Dendritic cell treated with granulocyte-macrophage colony-stimulating factor and Interleukin-4, amounts not matched to agents 40 ng/mL and 50 ng/mL, for 4 days (primary cell): ENCODE results near the gene BUB1.

Experiments
- H3K27ac Mint-ChIP-seq: one replicate; pipeline ENCODE4 v1.8.0; 2022; ENCODE audit warnings: mild to moderate bottlenecking, mixed read lengths
- H3K27me3 Mint-ChIP-seq: one replicate; pipeline ENCODE4 v1.8.0; 2022; ENCODE audit warnings: mild to moderate bottlenecking, mixed read lengths
- H3K36me3 Mint-ChIP-seq: one replicate; pipeline ENCODE4 v1.8.0; 2022; ENCODE audit warnings: low read depth, mixed read lengths
- H3K4me1 Mint-ChIP-seq: one replicate; pipeline ENCODE4 v1.8.0; 2022; ENCODE audit warnings: low read depth, mixed read lengths
- H3K4me3 Mint-ChIP-seq: one replicate; pipeline ENCODE4 v1.8.0; 2022; ENCODE audit warnings: mild to moderate bottlenecking, moderate library complexity, mixed read lengths
- H3K9me3 Mint-ChIP-seq: one replicate; pipeline ENCODE4 v1.8.0; 2022; ENCODE audit warnings: mixed read lengths
- intact Hi-C: fragments of 100-400 bp; cut with micrococcal nuclease; formaldehyde crosslinking; loops from one replicate; pipeline ENCODE4 v1.15.0; 2022

BUB1 gene

DNA sequence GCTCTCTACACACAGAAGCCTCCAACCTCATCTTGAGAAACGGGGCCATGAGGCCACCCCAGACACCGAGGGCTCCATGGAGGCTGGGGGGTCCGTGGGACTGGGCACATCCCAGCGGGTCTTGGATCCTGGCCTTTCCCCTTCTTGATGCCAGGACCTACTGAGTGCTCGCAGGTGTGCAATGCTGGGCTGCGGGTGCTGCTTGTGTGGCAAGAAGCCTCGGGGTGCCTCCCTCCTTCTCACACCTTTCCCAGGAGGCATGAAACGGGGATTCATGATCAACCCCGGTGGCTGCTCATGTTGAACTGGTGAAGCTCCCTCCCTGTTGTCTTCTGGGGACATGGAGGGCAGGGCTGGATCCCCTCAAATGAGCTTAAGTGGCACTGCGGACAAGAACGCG lies 2.0 kb upstream of the BUB1 start:
- intact Hi-C loops, result loop anchor here (10.0 kb wide), 1 partner anchor 75 kb away; no protein-coding TSS in a partner anchor
- Mint-ChIP-seq H3K36me3 (peaks cover 7% of the 10 kb centered on the region), H3K27ac (peak overlapping the region; percentile 89), H3K27me3 (no peaks in the 10 kb centered on the region), H3K9me3 (no peaks in the 10 kb centered on the region), H3K4me1 (peaks cover 23% of the 10 kb centered on the region), H3K4me3 (no peak overlapping the region)

GRCh38 chr2:110679337-110679707 lies 1.5 kb upstream of the BUB1 start:
- Mint-ChIP-seq H3K27me3 (no peaks in the 10 kb centered on the region), H3K36me3 (peaks cover 7% of the 10 kb centered on the region), H3K9me3 (no peaks in the 10 kb centered on the region), H3K4me1 (peaks cover 29% of the 10 kb centered on the region), H3K27ac (peak overlapping the region; percentile 89), H3K4me3 (peak overlapping the region; percentile 88)
- intact Hi-C loops, result loop anchor here (10.0 kb wide), 1 partner anchor 75 kb away; no protein-coding TSS in a partner anchor

GRCh38 chr2:110678457-110679336 lies 834 bp upstream of the BUB1 start:
- no peaks in the 10 kb centered on the region for H3K27me3 Mint-ChIP-seq
- peaks cover 7% of the 10 kb centered on the region for H3K36me3 Mint-ChIP-seq
- intact Hi-C loops, result loop anchor here (10.0 kb wide), 1 partner anchor 76 kb away; no protein-coding TSS in a partner anchor
- H3K4me3 Mint-ChIP-seq, result peak overlapping the region; percentile 88
- H3K4me1 Mint-ChIP-seq, result peaks cover 29% of the 10 kb centered on the region
- H3K27ac Mint-ChIP-seq, result peak overlapping the region; percentile 89
- no peaks in the 10 kb centered on the region for H3K9me3 Mint-ChIP-seq

DNA sequence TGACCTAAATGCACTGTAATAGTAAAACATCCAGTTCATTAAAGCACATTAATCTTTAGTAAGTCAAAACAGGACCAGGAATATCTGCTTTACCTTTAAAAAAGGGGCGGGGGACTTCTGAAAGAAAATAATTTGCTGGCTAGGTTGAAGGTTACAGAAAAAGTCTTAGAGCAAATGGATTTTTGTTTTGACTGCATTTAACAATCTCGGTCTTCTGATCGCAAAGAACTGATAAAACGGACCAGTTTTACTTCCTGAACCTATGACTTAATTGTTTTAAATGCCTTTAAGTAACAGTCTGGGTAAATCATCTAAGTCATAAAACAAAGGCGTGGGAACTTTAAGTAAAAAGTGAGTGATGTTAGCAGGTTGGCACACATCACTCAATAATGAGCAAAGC lies 783 bp downstream of the BUB1 start:
- Mint-ChIP-seq H3K9me3 (no peaks in the 10 kb centered on the region), H3K4me3 (no peak overlapping the region), H3K27ac (no peak overlapping the region), H3K36me3 (peaks cover 7% of the 10 kb centered on the region), H3K4me1 (peaks cover 29% of the 10 kb centered on the region), H3K27me3 (no peaks in the 10 kb centered on the region)
- intact Hi-C loops, result loop anchor here (10.0 kb wide), 1 partner anchor 78 kb away; no protein-coding TSS in a partner anchor

DNA sequence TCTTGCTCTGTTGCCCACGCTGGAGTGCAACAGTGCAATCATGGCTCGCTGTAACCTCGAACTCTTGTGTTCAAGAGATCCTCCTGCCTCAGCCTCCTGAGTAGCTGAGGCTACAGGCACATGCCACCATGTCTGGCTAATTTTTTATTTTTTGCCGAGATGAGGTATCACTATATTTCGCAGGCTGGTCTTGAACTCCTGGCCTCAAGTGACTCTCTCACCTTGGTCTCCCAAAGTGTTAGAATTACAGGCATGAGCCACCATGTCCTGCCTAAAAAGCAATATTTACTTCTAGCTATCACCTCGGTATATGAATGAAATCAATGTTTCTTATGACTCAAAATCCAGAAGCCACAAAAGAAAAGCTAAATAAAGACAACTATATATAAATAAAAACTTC lies 2.2 kb downstream of the BUB1 start:
- H3K36me3 Mint-ChIP-seq, result peaks cover 7% of the 10 kb centered on the region

GRCh38 chr2:110674620-110675555 lies 3.0 kb downstream of the BUB1 start:
- Mint-ChIP-seq H3K27me3 (no peaks in the 10 kb centered on the region), H3K36me3 (peaks cover 7% of the 10 kb centered on the region), H3K9me3 (no peaks in the 10 kb centered on the region), H3K4me3 (peak overlapping the region; percentile 7), H3K27ac (peak overlapping the region; percentile 42), H3K4me1 (peaks cover 29% of the 10 kb centered on the region)
- intact Hi-C loops, result loop anchor here (10.0 kb wide), 1 partner anchor 80 kb away; no protein-coding TSS in a partner anchor

More for the DNA sequence above, 2.2 kb downstream of the BUB1 start:
- intact Hi-C loops, result loop anchor here (10.0 kb wide), 1 partner anchor 79 kb away; no protein-coding TSS in a partner anchor
- Mint-ChIP-seq H3K9me3 (no peaks in the 10 kb centered on the region), H3K4me3 (no peak overlapping the region), H3K27me3 (no peaks in the 10 kb centered on the region), H3K27ac (peak overlapping the region; percentile 42), H3K4me1 (peaks cover 29% of the 10 kb centered on the region)

DNA sequence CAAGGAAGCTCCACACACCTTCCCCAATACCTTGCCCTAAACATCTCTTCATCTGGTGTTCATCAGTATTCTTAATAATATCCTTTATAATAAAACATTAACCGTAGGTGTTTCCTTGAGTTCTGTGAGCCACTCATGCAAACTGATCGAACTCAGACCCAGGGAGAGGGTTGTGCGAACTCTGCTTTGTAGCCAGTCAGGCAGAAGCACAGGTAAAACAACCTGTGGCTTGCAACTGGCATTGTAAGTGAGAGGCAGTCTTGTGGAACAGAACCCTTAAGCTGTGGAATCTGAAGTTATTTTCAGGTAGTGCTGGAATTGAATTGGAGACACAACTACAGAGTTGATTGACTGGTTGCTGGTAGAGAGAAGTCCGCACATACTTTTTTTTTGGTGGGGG lies 4.7 kb downstream of the BUB1 start:
- Mint-ChIP-seq H3K36me3 (peaks cover 5% of the 10 kb centered on the region), H3K4me1 (peaks cover 13% of the 10 kb centered on the region), H3K27ac (no peak overlapping the region), H3K4me3 (no peak overlapping the region), H3K27me3 (no peaks in the 10 kb centered on the region), H3K9me3 (no peaks in the 10 kb centered on the region)
- intact Hi-C loops, result loop anchor here (10.0 kb wide), 1 partner anchor 82 kb away; no protein-coding TSS in a partner anchor

DNA sequence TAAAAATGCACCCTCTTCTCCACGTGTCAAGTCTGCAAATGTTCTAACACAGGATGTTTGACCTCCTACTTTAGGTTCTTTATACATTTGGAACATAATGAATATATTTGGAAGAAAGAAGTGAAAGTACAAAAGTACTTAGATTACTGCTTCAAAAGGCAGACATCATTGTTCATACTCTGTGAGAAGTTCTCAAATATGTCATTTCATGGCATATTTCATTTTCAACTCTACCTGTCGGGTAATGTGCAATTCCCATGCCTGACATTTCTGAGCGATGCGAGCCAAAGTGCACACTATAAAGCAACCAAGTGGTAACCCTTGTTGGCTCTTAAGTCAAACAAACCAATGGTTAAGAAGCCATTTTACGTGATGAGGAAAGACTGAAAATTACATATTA lies 7.0 kb downstream of the BUB1 start:
- no peak overlapping the region for H3K4me3 Mint-ChIP-seq
- H3K4me1 Mint-ChIP-seq, result peaks cover 12% of the 10 kb centered on the region
- no peaks in the 10 kb centered on the region for H3K27me3 Mint-ChIP-seq
- H3K36me3 Mint-ChIP-seq, result no peaks in the 10 kb centered on the region
- H3K27ac Mint-ChIP-seq, result no peak overlapping the region
- no peaks in the 10 kb centered on the region for H3K9me3 Mint-ChIP-seq
- intact Hi-C loops, result loop anchor here (10.0 kb wide), 1 partner anchor 84 kb away; no protein-coding TSS in a partner anchor

DNA sequence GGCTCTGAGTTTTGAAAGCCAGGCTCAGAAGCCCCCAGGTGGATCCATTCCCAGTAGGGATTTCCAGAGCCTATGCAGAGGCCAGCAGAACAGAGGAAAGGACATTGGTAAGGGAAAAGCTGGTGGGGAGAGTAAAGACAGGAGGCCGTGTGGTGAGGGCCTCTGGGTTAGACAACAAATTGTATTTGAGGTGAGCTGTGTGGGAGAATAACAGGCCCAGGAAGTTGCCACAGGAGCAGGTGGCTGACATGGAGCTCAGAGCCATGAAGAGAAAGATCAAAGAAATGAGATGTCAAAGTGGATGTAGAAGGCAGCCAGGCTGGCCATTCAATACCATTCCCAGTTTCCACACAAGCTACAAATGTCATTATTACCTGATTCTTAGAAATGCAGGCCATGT lies 8.8 kb downstream of the BUB1 start:
- H3K4me1 Mint-ChIP-seq, result no peaks in the 10 kb centered on the region
- no peaks in the 10 kb centered on the region for H3K27me3 Mint-ChIP-seq
- intact Hi-C loops, result no loop called here
- H3K9me3 Mint-ChIP-seq, result no peaks in the 10 kb centered on the region
- no peak overlapping the region for H3K27ac Mint-ChIP-seq
- H3K4me3 Mint-ChIP-seq, result no peak overlapping the region
- H3K36me3 Mint-ChIP-seq, result no peaks in the 10 kb centered on the region

- Mint-ChIP-seq H3K36me3 (no peaks in the 10 kb centered on the region), H3K27ac (no peak overlapping the region), H3K4me1 (no peaks in the 10 kb centered on the region), H3K27me3 (no peaks in the 10 kb centered on the region), H3K9me3 (no peaks in the 10 kb centered on the region), H3K4me3 (no peak overlapping the region)
- intact Hi-C loops, result no loop called here
Observed at GRCh38 chr2:110667071-110667470, 10.8 kb downstream of the BUB1 start.

DNA sequence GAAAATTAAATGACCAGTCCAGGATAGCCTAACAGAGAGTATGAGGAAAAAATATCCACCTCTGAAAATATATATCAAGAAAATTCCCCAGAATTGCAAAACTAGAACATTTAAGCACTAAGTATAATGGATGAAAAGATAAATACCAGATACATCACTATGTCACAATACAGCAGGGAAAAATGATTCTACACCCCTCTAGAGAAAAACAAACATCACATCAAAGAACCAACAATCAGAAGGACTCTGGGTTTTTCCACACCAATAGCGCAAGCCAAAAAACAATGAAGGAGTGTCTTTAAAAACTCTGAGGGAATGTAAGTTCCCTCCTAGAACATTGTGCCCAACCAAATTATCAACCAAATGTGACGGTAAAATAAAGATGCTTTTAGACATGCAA lies 13.7 kb downstream of the BUB1 start:
- Mint-ChIP-seq H3K27ac (no peak overlapping the region), H3K36me3 (peaks cover 4% of the 10 kb centered on the region), H3K4me3 (no peak overlapping the region), H3K4me1 (no peaks in the 10 kb centered on the region), H3K27me3 (no peaks in the 10 kb centered on the region), H3K9me3 (no peaks in the 10 kb centered on the region)
- intact Hi-C loops, result no loop called here

DNA sequence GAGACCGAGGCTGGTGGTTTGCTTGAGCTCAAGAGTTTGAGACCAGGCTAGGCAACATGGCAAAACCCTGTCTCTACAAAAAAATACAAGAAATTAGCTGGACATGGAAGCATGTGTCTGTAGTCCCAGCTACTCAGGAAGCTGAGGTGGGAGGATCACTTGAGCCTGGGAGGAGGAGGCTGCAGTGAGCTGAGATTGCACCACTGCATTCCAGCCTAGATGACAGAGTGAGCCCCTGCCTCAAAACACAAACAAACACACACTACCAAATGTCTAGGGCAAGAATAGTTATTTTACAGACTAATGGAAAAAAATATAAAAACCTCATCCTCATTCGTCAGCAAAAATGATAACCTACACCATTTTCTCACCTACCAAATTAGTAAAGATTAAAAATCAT lies 15.3 kb downstream of the BUB1 start:
- no peaks in the 10 kb centered on the region for H3K27me3 Mint-ChIP-seq
- no peak overlapping the region for H3K27ac Mint-ChIP-seq
- intact Hi-C loops, result no loop called here
- no peaks in the 10 kb centered on the region for H3K9me3 Mint-ChIP-seq
- H3K36me3 Mint-ChIP-seq, result peaks cover 16% of the 10 kb centered on the region
- no peak overlapping the region for H3K4me3 Mint-ChIP-seq
- H3K4me1 Mint-ChIP-seq, result no peaks in the 10 kb centered on the region

- intact Hi-C loops, result no loop called here
- H3K4me1 Mint-ChIP-seq, result no peaks in the 10 kb centered on the region
- H3K27me3 Mint-ChIP-seq, result no peaks in the 10 kb centered on the region
- no peaks in the 10 kb centered on the region for H3K9me3 Mint-ChIP-seq
- no peak overlapping the region for H3K4me3 Mint-ChIP-seq
- H3K36me3 Mint-ChIP-seq, result peaks cover 20% of the 10 kb centered on the region
- H3K27ac Mint-ChIP-seq, result no peak overlapping the region
Observed at GRCh38 chr2:110660558-110660957, 17.3 kb downstream of the BUB1 start.

- intact Hi-C loops, result no loop called here
- H3K4me3 Mint-ChIP-seq, result no peak overlapping the region
- peaks cover 20% of the 10 kb centered on the region for H3K36me3 Mint-ChIP-seq
- H3K4me1 Mint-ChIP-seq, result no peaks in the 10 kb centered on the region
- H3K9me3 Mint-ChIP-seq, result no peaks in the 10 kb centered on the region
- H3K27me3 Mint-ChIP-seq, result no peaks in the 10 kb centered on the region
- H3K27ac Mint-ChIP-seq, result no peak overlapping the region
Observed at GRCh38 chr2:110659248-110659647, 18.6 kb downstream of the BUB1 start.
